Fibroblast of the aortic adventitia (primary cell): Measurements from ENCODE around the gene C14orf93. TPM values are rescaled to one million over a fixed set of nuclear protein-coding genes. Genes with fewer than 3 reads are reported as not detected.
A peak's percentile ranks its signal among the peaks of the same experiment; 100 is the strongest.

ENCODE experiments used
- DNase-seq: peaks from one replicate; pipeline ENCODE4 v3.0.0-alpha.2; 2010; ENCODE audit warnings: low read depth
- H3K4me3 ChIP-seq: 2 replicates; pipeline ENCODE4 v1.5.1; 2011; ENCODE audit warnings: low read depth, mild to moderate bottlenecking, control low read depth, low read length, moderate library complexity
- total RNA-seq: library from RNA; depleted of rRNA; stranded (reverse); fragments of >200 nt; gene quantifications from 2 replicates; pipeline ENCODE4 v1.2.3, GENCODE V29; 2012; ENCODE audit warnings: low replicate concordance
- TF ChIP-seq, protein P1 (sequence below): IDR thresholded peaks from 2 replicates; pipeline ENCODE4 v1.5.1; 2011; ENCODE audit warnings: mild to moderate bottlenecking, low read length, control low read depth, inconsistent platforms; ENCODE audit not compliant: insufficient read depth

The C14orf93 gene
- total RNA-seq, 1 donor: 7.0 TPM

DNA sequence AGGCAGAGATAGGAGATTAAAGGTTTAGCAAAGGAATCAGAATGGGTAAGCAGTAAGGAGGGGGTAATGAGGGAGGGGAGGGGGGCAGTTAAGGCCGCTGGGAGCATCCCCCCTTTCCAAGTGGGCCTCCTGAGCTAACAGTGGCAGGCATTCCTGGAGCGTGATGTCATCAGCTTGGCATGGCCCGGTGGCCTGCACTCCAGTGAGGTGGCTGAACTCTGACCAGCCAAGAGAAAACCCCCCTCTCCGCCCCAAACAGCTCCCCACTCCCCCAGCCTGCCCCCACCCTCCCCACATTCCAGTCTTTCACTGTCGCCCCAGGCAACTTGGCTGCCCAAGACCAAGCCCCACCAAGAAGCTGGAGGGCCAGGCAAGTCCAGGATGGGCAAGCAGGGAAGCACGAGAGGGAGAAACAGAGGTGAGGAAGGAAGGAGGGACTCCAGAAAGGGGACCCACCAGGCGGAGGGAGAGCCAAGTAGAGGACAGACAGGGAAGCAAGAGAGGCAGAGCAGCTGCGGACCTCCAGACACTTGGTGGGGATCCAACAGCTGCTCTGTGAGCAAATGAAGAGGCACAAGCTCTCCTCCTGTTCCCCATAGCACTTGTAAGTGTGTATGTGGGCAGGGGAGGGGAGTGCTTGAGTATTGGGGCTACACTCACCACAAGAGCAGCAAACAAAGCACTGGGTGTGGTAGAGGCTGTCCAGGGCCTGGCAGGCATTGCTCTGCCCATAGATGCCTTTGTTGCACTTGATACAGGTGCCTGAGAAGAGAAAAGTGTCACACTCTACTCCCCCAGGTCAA, 32.1 kb downstream of the C14orf93 start:
- H3K4me3 ChIP-seq: peak overlapping the region; percentile 28
- TF ChIP-seq, protein P1, sequence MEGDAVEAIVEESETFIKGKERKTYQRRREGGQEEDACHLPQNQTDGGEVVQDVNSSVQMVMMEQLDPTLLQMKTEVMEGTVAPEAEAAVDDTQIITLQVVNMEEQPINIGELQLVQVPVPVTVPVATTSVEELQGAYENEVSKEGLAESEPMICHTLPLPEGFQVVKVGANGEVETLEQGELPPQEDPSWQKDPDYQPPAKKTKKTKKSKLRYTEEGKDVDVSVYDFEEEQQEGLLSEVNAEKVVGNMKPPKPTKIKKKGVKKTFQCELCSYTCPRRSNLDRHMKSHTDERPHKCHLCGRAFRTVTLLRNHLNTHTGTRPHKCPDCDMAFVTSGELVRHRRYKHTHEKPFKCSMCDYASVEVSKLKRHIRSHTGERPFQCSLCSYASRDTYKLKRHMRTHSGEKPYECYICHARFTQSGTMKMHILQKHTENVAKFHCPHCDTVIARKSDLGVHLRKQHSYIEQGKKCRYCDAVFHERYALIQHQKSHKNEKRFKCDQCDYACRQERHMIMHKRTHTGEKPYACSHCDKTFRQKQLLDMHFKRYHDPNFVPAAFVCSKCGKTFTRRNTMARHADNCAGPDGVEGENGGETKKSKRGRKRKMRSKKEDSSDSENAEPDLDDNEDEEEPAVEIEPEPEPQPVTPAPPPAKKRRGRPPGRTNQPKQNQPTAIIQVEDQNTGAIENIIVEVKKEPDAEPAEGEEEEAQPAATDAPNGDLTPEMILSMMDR: no peak
- peak; percentile 84 for DNase-seq

DNA sequence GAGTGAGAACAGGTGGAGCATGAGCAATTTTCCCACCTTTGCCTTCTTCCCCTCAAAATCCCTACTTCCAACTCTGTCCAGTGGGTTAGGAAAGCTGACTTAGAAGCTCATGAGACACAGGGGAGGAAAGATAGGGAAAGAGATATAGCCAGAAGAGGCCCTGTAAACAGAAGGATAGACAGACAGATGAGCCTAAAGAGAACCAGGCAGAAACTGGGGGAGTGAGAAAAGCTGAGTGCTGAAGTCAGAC, 32.6 kb downstream of the C14orf93 start:
- no peak for DNase-seq
- TF ChIP-seq, protein P1: no peak
- H3K4me3 ChIP-seq: no peak overlapping the region

DNA sequence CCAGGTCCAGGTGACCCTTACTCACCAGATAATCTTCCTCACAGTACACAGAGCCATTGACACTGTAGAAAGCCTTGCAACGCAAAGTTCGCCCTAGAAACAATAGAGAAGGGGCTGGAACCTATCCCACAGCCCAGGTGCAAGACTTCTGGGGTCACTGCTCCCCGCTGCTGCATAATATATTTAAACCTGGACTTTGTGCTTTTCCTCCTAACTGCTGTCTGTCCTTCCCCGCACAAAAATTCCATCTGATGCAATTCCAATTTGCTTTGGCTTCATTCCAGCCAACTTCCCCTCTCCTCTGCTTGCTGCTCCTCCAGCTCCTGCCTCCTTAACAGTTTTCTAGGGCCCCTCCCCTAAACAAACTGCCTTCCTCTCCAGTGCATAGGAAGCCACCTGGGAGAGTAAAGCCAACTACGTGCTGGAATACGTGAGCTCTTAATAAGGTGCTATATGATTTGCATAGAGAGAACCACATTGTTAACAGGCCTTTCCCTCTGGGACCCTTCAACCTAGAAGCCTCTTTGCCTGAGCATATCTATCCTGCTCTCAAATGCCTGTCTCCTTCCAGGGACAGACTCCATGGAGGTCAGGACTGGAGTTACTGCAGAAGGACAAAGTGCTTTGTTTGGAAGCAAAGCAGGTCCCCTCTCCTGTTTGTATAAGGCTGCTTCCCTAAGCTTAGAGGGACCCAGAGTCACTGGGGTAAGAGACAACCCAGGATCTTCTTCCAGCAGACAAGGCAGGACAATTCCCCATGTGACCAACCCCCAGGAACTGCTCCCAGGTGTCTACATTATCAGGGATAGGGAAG, 33.1 kb downstream of the C14orf93 start:
- TF ChIP-seq, protein P1: no peak
- H3K4me3 ChIP-seq: no peak overlapping the region
- peak; percentile 61 for DNase-seq

DNA sequence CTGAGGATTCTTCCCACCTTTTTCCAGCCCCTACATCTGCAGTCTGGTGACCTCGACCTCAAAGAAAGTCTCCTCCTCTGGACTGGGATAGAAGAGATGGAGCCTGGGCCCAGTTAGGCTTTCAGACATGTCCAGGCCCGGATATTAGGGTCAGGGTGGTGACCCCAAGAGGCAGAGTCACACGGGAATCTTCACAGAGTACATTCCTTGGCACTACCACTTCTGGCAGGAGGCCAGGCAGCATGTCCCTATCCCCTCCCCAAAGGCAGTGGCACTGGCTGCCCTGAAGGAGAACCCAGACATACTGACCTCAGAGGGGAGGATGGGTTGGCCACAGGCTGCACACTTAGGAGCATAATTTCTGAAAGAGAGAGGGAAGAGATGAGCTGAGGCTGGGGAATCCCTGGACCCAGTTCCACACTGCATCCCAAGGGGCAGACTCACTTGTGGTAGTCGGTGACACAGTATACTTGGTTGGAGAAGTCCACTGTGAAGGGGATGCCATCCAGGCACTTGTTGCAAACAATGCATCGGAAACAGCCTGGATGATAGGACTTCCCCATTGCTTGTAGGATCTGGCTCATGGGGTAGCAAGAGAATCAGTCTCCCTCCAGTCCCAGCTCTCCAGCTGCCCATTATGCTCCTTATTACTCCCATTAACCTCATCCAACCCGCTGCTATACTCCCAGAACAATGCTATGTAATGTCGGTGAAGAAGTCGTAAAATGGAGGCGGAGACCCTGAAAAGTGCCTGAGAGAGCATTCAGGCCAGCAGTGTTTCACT, 35.2 kb downstream of the C14orf93 start:
- TF ChIP-seq, protein P1: no peak
- no peak for DNase-seq
- H3K4me3 ChIP-seq: no peak overlapping the region

DNA sequence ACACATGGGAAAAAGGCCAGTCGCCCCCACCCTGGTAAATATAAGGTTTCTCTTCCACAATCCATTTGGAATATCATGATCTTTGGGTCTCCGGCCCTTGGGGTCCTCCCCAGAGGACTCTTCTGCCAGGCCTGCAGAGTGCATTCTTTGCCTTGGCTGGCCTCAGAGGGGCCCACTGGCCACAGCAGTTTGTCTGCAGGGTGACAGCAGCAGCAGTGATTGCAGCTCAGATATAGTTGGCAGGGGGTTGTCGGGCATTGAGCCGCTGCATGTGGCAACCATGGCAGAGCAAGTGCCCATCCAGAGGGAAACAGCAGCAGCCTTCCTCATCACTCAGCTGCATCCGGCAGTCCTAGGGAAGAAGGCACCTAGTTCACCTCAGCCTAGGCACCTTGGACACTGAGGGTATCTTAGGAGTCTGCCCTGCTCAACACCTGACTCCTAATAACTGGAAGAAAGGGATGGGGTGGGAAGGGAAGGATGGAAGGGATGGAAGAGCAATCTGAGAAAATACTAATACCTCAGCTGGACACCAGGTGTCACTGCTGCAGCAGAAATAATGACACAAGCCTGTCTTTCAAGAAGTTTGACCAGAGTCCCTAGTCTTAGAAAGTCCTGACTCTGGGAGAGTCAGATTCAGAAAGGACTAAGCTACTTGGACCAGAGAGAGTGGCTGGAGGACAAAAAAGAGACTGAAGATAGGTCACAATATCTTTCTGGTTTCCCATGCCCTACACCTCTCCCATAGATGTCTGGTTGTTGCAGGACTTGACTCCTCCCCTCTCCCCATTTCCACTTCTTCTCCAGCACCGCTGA, 36.5 kb downstream of the C14orf93 start:
- no peak overlapping the region for H3K4me3 ChIP-seq
- peak; percentile 79 for DNase-seq
- TF ChIP-seq, protein P1: peak; percentile 69

DNA sequence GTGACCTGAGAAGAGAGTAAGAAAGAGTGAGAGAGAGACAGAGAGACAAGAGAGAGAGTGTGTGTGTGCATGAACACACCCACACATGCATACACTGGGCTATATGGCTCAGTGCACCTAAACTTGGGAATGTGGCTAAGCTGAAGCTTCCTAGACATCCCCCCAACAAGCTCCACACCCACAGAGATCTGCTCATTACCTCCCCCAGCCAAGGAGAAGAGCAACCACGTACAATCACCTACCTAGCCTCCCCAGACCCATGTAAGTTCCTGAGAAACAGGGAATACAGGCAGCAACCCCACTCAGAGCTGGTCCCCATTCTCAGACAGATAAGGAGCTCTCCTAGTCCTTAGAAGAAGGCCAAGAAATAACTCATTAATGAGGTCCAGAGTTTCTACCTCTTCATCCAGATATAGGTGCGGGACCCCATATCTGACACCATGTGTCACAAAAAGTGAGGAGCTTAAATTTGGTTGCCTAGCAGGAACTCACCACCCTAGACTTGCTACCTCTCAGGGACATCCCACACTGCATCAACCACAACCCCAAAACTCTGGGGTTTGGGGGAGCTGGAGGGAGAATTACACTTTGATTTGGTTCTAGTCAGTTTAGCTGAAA, 37.5 kb downstream of the C14orf93 start:
- TF ChIP-seq, protein P1: no peak
- no peak overlapping the region for H3K4me3 ChIP-seq
- no peak for DNase-seq
